ENCODE results near the gene GNAL. TPM values are rescaled to one million over a fixed set of nuclear protein-coding genes. Genes with fewer than 3 reads are reported as not detected.

GNAL gene
- total and polyA plus RNA-seq, 2 of the 4 experiments (the other 2 are of a cell fraction): 0.15 to 0.36 TPM

DNA sequence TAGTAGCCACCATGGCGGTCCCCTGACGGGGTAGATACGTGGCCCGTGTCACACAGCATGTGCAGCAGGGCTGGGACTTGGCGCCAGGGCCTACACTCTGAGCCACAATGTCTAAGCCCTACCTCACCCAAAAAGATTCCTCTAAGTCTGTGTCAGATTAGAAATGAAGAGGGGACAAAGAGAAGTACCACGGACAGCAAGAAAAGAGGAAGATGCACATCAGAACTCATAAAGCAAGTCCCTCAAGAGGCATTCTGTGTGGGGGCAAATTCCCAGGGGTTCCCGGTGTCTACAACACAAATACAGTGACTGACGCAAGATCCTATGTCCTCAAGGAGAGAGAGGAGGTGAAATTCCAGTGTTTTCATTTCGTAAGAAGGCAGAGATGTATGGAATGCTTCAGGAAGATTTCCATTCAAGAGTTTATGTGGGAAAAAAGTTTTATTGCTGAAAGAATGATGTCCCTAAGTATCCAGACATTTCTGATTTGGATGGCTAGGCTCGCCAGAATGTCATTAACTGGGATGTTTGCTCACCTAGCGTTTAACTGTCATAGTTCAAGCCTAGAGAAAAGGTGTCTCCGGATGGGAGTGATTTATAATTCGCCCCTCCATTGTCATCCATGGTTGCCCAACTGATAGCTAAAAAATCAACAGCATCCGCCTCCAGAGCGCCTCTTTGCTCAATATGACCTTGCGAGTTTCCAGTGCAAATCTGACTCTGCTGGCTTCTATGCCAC lies 86.5 kb downstream of the GNAL start:
- TF ChIP-seq RFX5 (IDR thresholded peaks at IDR 0.05; ENCODE audit: low read depth, low read length) (no peak), RAD21 (IDR thresholded peaks at IDR 0.05; ENCODE audit: low read length) (no peak), CHD1 (IDR thresholded peaks at IDR 0.05; ENCODE audit: low read depth, low read length) (no peak), FOS (IDR thresholded peaks at IDR 0.05; ENCODE audit: low read depth, low read length) (no peak), RCOR1 (IDR thresholded peaks at IDR 0.05; ENCODE audit: insufficient replicate concordance, low read length) (no peak), BHLHE40 (IDR thresholded peaks at IDR 0.05; ENCODE audit: low read depth, low read length) (no peak), CEBPB (IDR thresholded peaks at IDR 0.05; ENCODE audit: low read depth, low read length) (no peak), SMC3 (IDR thresholded peaks at IDR 0.05; ENCODE audit: low read depth, low read length) (no peak), NFE2L2 (IDR thresholded peaks at IDR 0.05; ENCODE audit: low read depth, low read length) (no peak), MAFK (IDR thresholded peaks at IDR 0.05; ENCODE audit: low read depth, low read length) (no peak), MAZ (IDR thresholded peaks at IDR 0.05; ENCODE audit: borderline replicate concordance, low read depth, low read length) (no peak), MXI1 (IDR thresholded peaks at IDR 0.05; ENCODE audit: borderline replicate concordance, low read depth, low read length) (no peak), POLR2A (IDR thresholded peaks at IDR 0.05; ENCODE audit: low read depth, low read length) (no peak)
- TF ChIP-seq, protein P1, sequence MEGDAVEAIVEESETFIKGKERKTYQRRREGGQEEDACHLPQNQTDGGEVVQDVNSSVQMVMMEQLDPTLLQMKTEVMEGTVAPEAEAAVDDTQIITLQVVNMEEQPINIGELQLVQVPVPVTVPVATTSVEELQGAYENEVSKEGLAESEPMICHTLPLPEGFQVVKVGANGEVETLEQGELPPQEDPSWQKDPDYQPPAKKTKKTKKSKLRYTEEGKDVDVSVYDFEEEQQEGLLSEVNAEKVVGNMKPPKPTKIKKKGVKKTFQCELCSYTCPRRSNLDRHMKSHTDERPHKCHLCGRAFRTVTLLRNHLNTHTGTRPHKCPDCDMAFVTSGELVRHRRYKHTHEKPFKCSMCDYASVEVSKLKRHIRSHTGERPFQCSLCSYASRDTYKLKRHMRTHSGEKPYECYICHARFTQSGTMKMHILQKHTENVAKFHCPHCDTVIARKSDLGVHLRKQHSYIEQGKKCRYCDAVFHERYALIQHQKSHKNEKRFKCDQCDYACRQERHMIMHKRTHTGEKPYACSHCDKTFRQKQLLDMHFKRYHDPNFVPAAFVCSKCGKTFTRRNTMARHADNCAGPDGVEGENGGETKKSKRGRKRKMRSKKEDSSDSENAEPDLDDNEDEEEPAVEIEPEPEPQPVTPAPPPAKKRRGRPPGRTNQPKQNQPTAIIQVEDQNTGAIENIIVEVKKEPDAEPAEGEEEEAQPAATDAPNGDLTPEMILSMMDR (conservative IDR thresholded peaks at IDR 0.05; ENCODE audit: low read depth, low read length): no peak
- TF ChIP-seq, protein P2, sequence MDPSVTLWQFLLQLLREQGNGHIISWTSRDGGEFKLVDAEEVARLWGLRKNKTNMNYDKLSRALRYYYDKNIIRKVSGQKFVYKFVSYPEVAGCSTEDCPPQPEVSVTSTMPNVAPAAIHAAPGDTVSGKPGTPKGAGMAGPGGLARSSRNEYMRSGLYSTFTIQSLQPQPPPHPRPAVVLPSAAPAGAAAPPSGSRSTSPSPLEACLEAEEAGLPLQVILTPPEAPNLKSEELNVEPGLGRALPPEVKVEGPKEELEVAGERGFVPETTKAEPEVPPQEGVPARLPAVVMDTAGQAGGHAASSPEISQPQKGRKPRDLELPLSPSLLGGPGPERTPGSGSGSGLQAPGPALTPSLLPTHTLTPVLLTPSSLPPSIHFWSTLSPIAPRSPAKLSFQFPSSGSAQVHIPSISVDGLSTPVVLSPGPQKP (IDR thresholded peaks at IDR 0.05; ENCODE audit: borderline replicate concordance, low read depth, low read length): no peak
- TF ChIP-seq, protein P3, sequence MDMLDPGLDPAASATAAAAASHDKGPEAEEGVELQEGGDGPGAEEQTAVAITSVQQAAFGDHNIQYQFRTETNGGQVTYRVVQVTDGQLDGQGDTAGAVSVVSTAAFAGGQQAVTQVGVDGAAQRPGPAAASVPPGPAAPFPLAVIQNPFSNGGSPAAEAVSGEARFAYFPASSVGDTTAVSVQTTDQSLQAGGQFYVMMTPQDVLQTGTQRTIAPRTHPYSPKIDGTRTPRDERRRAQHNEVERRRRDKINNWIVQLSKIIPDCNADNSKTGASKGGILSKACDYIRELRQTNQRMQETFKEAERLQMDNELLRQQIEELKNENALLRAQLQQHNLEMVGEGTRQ (IDR thresholded peaks at IDR 0.05; ENCODE audit: low read depth, low read length): no peak
- BruUV-seq (replicated peaks): no TSS peak
- intact Hi-C loops (cut with micrococcal nuclease): no loop called here
- CTCF ChIA-PET: no interaction called here
- POLR2A ChIA-PET (ENCODE audit: unreplicated experiment): no interaction called here
- Histone ChIP-seq H3K27me3 (ENCODE audit: control insufficient read depth, insufficient read depth, low read length) (peaks cover 13% of the 10 kb centered on the region), H4K5ac (ENCODE audit: low read depth, low read length) (no peak overlapping the region), H3K9me1 (ENCODE audit: insufficient read depth, low read length) (no peaks in the 10 kb centered on the region), H3K56ac (ENCODE audit: extremely low read depth, insufficient read depth, low read length) (no peak overlapping the region), H2AK9ac (replicated peaks; ENCODE audit: low read depth, low read length, poor library complexity) (no peak overlapping the region), H3K4ac (ENCODE audit: low read depth, low read length) (no peak overlapping the region), H3K4me2 (ENCODE audit: low read depth, low read length) (no peak overlapping the region), H4K8ac (ENCODE audit: low read depth in 2 of 2, low read length in 2 of 2) (no peak overlapping the region), H3K9me3 (ENCODE audit: control insufficient read depth, insufficient read depth, low read length) (no peaks in the 10 kb centered on the region), H2BK120ac (ENCODE audit: low read depth, low read length) (no peak overlapping the region), H2BK5ac (ENCODE audit: low read depth, low read length, poor library complexity, severe bottlenecking) (no peak overlapping the region), H4K91ac (ENCODE audit: insufficient read depth, low read depth, low read length) (no peak overlapping the region), H3K27ac (ENCODE audit: insufficient read depth, low read length) (no peak overlapping the region), H3K14ac (replicated peaks; ENCODE audit: low read depth, low read length) (no peak overlapping the region), H2AFZ (replicated peaks; ENCODE audit: low read length, poor library complexity) (no peak overlapping the region), H2BK20ac (ENCODE audit: low read depth, low read length) (no peak overlapping the region), H3K4me3 (ENCODE audit: insufficient read depth, low read depth, low read length) (no peak overlapping the region), H2BK15ac (ENCODE audit: low read depth, low read length) (no peak overlapping the region), H4K20me1 (ENCODE audit: insufficient read depth, low read length) (no peaks in the 10 kb centered on the region), H2AK5ac (ENCODE audit: low read depth, low read length) (no peak overlapping the region), H3K36me3 (ENCODE audit: control insufficient read depth, insufficient read depth, low read length) (no peaks in the 10 kb centered on the region), H3K23ac (ENCODE audit: low read depth, low read length) (no peak overlapping the region), H3K18ac (ENCODE audit: low read depth, low read length) (no peak overlapping the region), H3K4me1 (ENCODE audit: control insufficient read depth, insufficient read depth, low read length) (no peaks in the 10 kb centered on the region), H3K79me1 (ENCODE audit: low read depth in 1 of 2, low read length in 2 of 2) (no peaks in the 10 kb centered on the region), H3K9ac (ENCODE audit: low read depth, low read length) (no peak overlapping the region)
- in situ Hi-C loops (cut with MboI; ENCODE audit: low sequenced_read_pairs): no loop called here
- no peak for DNase-seq
- 89% methylated on average over 3 of the region's 16 CpGs; no CpG with 5 or more reads in 1 of the 2 experiments for WGBS, 2 experiments (ENCODE audit: extremely low coverage in 2 of 2, insufficient read length in 1 of 2)
- no peak for ATAC-seq (ENCODE audit: low read depth)
- dilution Hi-C loops (cut with HindIII; ENCODE audit: low sequenced_read_pairs, unreplicated experiment): no loop called here
